ENCODE data around the gene LUC7L3.

The LUC7L3 gene

GRCh38 chr17:50687200-50688066 lies 32.0 kb upstream of the LUC7L3 start:
- Histone ChIP-seq H3K4me3 (ENCODE audit: low read depth, low read length, poor library complexity, severe bottlenecking) (no peak overlapping the region), H2AFZ (ENCODE audit: low read length) (no peak overlapping the region), H3K4me1 (ENCODE audit: insufficient read depth, low read length, severe bottlenecking) (no peaks in the 10 kb centered on the region), H3K9me3 (ENCODE audit: low read length) (no peaks in the 10 kb centered on the region), H3F3A (ENCODE audit: insufficient read depth, low read length) (no peaks in the 10 kb centered on the region), H3K27ac (ENCODE audit: low read depth, low read length, poor library complexity, severe bottlenecking) (no peak overlapping the region), H3K4me2 (ENCODE audit: low read length) (no peak overlapping the region), H3K9ac (ENCODE audit: low read length) (no peak overlapping the region), H3K27me3 (ENCODE audit: insufficient read depth, low read length) (no peaks in the 10 kb centered on the region), H4K20me1 (ENCODE audit: insufficient read depth, low read length) (no peaks in the 10 kb centered on the region), H3K36me3 (ENCODE audit: insufficient read depth, low read length) (peaks cover 2% of the 10 kb centered on the region; the same call in 1 of the 2 replicates), H3K9me2 (ENCODE audit: low read depth, low read length) (no peaks in the 10 kb centered on the region), H3K79me2 (ENCODE audit: insufficient read depth, low read length) (no peaks in the 10 kb centered on the region)
- no peak for TF ChIP-seq EZH2 (IDR thresholded peaks at IDR 0.05; ENCODE audit: borderline replicate concordance, low read length)
- TF ChIP-seq CTCF (IDR thresholded peaks at IDR 0.05; ENCODE audit: low read length) = no peak

GRCh38 chr17:50688245-50688644 lies 31.2 kb upstream of the LUC7L3 start:
- Histone ChIP-seq H3K9me2 (ENCODE audit: low read depth, low read length) (no peaks in the 10 kb centered on the region), H3K27ac (ENCODE audit: low read depth, low read length, poor library complexity, severe bottlenecking) (no peak overlapping the region), H3K9ac (ENCODE audit: low read length) (no peak overlapping the region), H3K27me3 (ENCODE audit: insufficient read depth, low read length) (no peaks in the 10 kb centered on the region), H3K79me2 (ENCODE audit: insufficient read depth, low read length) (no peaks in the 10 kb centered on the region), H3F3A (ENCODE audit: insufficient read depth, low read length) (no peaks in the 10 kb centered on the region), H2AFZ (ENCODE audit: low read length) (no peak overlapping the region), H4K20me1 (ENCODE audit: insufficient read depth, low read length) (no peaks in the 10 kb centered on the region), H3K9me3 (ENCODE audit: low read length) (no peaks in the 10 kb centered on the region), H3K4me1 (ENCODE audit: insufficient read depth, low read length, severe bottlenecking) (no peaks in the 10 kb centered on the region), H3K4me3 (ENCODE audit: low read depth, low read length, poor library complexity, severe bottlenecking) (no peak overlapping the region), H3K36me3 (ENCODE audit: insufficient read depth, low read length) (peaks cover 10% of the 10 kb centered on the region), H3K4me2 (ENCODE audit: low read length) (no peak overlapping the region)
- TF ChIP-seq CTCF (IDR thresholded peaks at IDR 0.05; ENCODE audit: low read length) (no peak), EZH2 (IDR thresholded peaks at IDR 0.05; ENCODE audit: borderline replicate concordance, low read length) (no peak)

GRCh38 chr17:50689251-50689650 lies 30.2 kb upstream of the LUC7L3 start:
- no peaks in the 10 kb centered on the region for H3K27me3 ChIP-seq (ENCODE audit: insufficient read depth, low read length)
- peaks cover 18% of the 10 kb centered on the region for H3K36me3 ChIP-seq (ENCODE audit: insufficient read depth, low read length)
- no peaks in the 10 kb centered on the region for H3K4me1 ChIP-seq (ENCODE audit: insufficient read depth, low read length, severe bottlenecking)
- no peaks in the 10 kb centered on the region for H3K79me2 ChIP-seq (ENCODE audit: insufficient read depth, low read length)
- no peak overlapping the region for H3K4me2 ChIP-seq (ENCODE audit: low read length)
- no peaks in the 10 kb centered on the region for H3K9me2 ChIP-seq (ENCODE audit: low read depth, low read length)
- TF ChIP-seq EZH2 (IDR thresholded peaks at IDR 0.05; ENCODE audit: borderline replicate concordance, low read length) (no peak), CTCF (IDR thresholded peaks at IDR 0.05; ENCODE audit: low read length) (no peak)
- H3K9me3 ChIP-seq (ENCODE audit: low read length) = no peaks in the 10 kb centered on the region
- no peak overlapping the region for H2AFZ ChIP-seq (ENCODE audit: low read length)
- H3K4me3 ChIP-seq (ENCODE audit: low read depth, low read length, poor library complexity, severe bottlenecking) = no peak overlapping the region
- no peak overlapping the region for H3K27ac ChIP-seq (ENCODE audit: low read depth, low read length, poor library complexity, severe bottlenecking)
- H4K20me1 ChIP-seq (ENCODE audit: insufficient read depth, low read length) = no peaks in the 10 kb centered on the region
- no peak overlapping the region for H3K9ac ChIP-seq (ENCODE audit: low read length)
- no peaks in the 10 kb centered on the region for H3F3A ChIP-seq (ENCODE audit: insufficient read depth, low read length)

All from OCI-LY1 (cell line).